Esophagus muscularis mucosa (tissue), 4 donors: Measurements from ENCODE around the gene LCN9.

Experiments used
- EP300 ChIP-seq: sonication (generic); formaldehyde crosslinking; IDR thresholded peaks from one replicate; pipeline ENCODE4 v1.6.1; 2017; ENCODE audit warnings: antibody characterized with exemption
- POLR2AphosphoS5 ChIP-seq, 2 donors: sonication (generic); formaldehyde crosslinking; IDR thresholded peaks; one replicate each; pipeline ENCODE4 v1.6.1; 2017; ENCODE audit warnings: antibody characterized with exemption in 2 of 2
- TF ChIP-seq, protein P1 (sequence below), 3 experiments: fragments of 200-600 bp in 2 of 3; fragments of 450-650 bp in 1 of 3; sonication (generic) in 2 of 3; IDR thresholded peaks; one replicate each; pipeline ENCODE4 v1.5.1; 2017 to 2019; ENCODE audit warnings: antibody characterized with exemption in 3 of 3, mild to moderate bottlenecking in 2 of 3, moderate library complexity in 1 of 3

DNA sequence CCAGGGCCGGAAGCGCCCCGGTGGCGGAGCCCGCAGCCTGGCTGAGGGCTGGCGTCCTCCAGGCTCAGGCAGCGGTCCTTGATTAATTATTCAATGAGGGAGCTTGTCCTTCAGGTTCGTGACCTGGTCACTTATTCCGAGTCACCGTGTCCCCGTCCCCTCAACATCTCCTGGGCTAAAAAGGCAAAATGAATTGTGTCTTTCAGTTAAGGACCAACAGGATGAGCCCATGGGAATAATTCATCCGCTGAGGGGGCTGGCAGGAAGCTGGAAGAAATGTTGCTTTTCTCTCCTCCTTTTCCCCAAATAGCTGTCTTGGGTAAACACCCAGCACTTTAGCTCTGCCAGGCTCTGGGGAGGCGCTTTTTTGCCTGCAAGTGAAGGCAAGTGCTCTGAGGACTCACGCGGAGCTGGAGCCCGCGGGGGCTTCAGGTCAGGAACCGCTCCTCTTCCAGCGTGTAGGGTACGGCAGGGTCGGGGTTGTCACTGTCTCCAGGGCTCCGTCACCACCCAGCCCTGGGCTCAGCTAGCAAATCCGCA lies 52.0 kb downstream of the LCN9 start:
- TF ChIP-seq EP300 (no peak), POLR2AphosphoS5 (IDR thresholded peaks at IDR 0.05) (no peak)
- TF ChIP-seq, protein P1, sequence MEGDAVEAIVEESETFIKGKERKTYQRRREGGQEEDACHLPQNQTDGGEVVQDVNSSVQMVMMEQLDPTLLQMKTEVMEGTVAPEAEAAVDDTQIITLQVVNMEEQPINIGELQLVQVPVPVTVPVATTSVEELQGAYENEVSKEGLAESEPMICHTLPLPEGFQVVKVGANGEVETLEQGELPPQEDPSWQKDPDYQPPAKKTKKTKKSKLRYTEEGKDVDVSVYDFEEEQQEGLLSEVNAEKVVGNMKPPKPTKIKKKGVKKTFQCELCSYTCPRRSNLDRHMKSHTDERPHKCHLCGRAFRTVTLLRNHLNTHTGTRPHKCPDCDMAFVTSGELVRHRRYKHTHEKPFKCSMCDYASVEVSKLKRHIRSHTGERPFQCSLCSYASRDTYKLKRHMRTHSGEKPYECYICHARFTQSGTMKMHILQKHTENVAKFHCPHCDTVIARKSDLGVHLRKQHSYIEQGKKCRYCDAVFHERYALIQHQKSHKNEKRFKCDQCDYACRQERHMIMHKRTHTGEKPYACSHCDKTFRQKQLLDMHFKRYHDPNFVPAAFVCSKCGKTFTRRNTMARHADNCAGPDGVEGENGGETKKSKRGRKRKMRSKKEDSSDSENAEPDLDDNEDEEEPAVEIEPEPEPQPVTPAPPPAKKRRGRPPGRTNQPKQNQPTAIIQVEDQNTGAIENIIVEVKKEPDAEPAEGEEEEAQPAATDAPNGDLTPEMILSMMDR (IDR thresholded peaks at IDR 0.05) = no peak
